Frontal cortex (tissue), 4 donors: Measurements from ENCODE around the gene UBE2M. TPM values are rescaled to one million over a fixed set of nuclear protein-coding genes. Genes with fewer than 3 reads are reported as not detected.

Source experiments
- DNase-seq, 2 donors: peaks; one replicate each; pipeline ENCODE4 v3.0.0; 2012; ENCODE audit warnings: low spot score in 2 of 2
- FAIRE-seq: peaks from 2 replicates; lab custom pipeline; 2012; peaks lifted over from hg19 to GRCh38; lab: Jason Lieb, UNC
- total RNA-seq: library from RNA; depleted of rRNA; stranded (reverse); fragments of >200 nt; gene quantifications from one replicate; pipeline ENCODE4 v1.2.3, GENCODE V29; 2014
- donor health status: control.
- donor health status: control.
- donor health status: control.

UBE2M gene
- total RNA-seq, 1 donor from 2014 or later: 64.8 TPM

DNA sequence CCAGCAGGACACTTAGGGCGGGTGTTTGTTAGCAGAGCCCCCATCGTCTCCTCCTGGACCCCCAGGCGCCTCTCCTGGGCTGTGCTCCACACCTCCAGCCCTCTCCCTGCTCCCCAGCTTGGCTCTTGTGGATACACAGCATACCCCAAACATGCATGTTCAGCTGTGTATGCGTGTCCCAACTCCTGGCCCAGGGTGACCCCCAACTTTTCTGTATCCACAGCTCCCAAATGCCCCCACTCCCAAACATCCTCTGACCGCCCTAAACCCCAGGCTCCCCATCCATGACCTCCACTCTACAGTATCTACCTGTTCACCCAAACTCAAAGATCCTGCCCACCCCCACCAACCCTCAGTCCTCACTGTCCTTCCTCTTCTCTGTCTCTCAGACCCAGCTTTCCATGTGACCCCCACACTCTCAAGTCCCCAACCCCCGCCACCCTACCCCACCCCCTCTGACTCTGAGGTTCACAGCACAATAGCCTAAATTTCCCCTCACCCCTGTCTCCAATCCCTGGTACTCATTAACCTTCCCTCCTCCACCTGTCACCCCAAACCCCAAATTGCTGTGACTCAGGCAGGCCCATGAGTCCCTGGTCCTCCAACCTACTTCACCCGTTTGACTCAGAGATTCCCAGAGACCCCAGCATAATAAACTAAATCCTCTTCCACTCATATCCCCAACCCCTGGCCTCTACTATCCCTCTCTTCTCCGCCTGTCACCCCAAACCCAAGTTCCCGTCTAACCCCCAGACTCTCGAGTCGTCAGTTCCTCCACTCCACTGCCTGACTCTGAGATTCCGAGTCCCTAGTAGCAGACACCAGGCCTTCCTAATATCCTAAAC lies 968 bp downstream of the UBE2M start:
- FAIRE-seq (no peak), DNase-seq (no peak)

- DNase-seq: no peak
- no peak for FAIRE-seq
Measured at GRCh38 chr19:58556622-58557220, 1.7 kb downstream of the UBE2M start.

GRCh38 chr19:58555920-58556621 lies 2.3 kb downstream of the UBE2M start:
- no peak for FAIRE-seq
- DNase-seq: no peak

DNA sequence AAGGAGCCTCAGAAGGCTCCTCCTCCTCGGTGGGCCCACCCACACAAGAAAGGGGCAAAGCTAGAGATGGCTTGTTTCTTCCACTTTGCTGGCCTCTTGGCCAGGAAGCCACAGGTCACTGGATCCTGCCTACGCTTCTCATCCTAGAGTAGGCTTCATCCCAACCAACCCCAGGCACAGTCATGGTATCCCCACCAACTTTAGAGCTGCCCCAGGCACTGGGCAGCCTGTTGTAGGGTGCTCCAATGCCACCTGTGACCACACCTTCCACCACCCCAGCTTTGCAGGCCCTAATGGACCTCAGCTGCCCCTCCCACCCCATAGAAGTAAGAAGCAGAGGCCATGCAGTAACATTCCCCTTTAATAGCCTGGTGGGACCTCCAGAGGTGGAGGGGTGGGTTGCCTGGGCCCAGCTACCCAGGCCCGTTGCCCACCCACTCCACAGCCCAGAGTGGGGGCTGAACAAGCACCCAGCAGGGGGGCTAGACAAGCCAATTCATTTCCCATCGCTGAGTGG lies 3.0 kb downstream of the UBE2M start:
- no peak for FAIRE-seq
- DNase-seq: no peak

DNA sequence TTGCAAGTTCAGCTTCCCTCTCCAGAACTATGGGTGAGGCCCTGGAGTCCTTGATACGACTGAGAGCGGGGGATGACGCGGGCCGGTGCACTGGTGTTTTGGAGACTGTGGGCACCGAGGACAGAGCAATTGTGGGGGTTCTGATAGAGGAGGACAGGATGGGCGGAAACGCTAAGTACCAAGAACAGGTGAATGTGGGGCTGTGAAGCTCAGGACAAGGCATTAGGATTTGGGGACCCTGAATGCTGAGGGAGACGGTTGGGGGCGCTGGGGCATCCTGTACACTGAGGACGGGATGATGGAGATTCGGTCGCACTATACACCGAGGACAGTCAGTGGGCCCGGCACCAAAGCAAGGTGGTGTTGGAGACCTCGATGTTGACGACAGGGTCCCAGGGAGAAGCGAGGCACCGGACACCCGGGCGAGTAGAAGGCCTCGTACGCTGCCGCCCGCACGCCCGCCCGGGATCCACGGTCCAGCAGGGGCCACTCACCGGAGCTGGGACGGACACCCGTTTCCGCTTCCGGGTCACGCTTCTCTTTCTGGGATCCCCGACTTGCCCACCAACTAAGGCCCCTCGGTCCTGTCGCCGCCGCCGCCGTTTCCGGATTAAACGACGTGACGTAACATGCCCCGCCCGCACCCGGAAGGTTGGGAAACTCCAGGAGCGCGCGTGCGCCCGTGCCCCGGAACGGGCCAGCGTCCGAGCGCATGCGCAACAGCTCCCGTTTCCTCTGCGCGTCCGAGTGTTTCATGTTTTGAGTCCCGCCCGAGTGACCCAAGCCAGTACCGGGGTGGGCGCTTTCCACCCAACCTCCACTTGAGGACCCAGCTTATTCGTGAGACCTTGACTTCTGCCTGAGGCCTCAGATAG lies 3.7 kb downstream of the UBE2M start, which contains the start of gene CHMP2A:
Gene CHMP2A (minus strand): TSS at position 612 of the 875 bp plus-strand sequence. CDS start 893 bp downstream, outside the sequence.
- DNase-seq (peak; percentile 94 to 99), FAIRE-seq (no peak)

DNA sequence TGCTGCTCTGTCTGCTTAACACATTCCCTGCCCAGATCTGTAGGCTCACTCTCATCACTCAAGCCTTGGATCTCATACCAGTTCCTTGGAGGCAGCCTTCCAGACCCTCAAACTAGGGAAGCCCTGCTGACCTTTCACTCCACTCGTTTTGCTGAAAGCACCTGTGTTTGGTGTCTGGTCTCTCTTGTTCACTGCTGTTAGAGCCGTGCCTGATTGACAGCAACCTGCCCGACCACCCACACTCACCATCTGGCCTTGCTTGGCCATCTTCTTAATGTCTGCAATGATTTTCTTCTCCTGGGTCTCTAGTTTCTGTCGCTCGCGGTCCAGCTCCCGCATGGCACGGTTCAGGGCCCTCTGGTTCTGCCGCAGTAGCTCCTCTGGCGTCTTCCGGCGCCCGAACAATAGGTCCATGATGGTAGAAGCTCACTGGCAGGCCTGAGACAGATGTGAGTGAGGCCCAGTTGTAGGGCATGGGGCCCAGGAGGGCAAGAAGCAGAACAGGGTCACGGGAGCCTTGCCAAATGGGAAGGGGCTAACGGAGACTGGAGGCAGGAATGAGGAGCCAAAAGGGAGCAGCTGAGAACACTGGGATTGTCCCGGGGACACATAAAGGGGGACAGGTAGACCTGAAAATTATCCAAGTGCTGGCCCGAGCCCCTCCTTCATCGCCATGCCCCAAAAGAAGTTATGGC lies 4.5 kb downstream of the UBE2M start:
- DNase-seq (no peak), FAIRE-seq (no peak)

DNA sequence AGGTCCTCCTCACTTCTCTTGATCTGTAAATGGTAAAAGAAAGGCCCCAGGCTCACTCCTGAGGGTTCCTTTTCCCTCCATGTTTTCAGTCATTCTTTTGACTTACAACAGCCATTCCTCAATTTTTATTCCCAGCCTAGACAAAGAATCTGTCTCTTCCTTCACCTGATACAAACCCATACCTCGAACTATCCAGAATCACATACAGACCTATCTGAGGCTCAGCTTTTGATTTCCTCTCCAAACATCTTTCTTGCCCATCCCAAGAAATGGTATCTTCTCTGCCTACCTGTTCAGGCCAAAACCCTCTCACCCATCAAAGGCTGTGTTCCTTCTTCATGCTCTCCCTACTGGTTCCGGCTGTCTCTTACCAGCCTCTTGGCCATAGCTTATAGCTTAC lies 5.8 kb downstream of the UBE2M start:
- DNase-seq (no peak), FAIRE-seq (no peak)

- DNase-seq: no peak
- no peak for FAIRE-seq
Measured at GRCh38 chr19:58551577-58552471, 6.6 kb downstream of the UBE2M start.

DNA sequence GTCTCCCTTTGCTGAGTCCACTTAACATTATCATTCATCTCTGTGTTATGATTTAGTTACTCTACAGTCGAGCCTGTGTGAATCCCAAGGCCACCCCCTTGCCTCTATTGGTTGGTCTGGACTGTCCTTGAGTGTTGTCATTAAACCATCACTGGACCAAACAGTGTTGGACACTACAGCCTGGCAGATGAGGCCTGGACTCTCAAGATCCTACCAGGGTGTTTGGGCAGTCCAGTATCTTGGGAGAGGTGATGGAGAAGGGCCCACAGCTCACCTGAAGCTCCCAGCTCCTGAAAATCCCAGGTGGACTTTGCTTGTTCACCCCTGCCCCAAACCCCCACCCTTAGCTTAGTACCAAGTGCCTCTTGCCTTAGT lies 7.3 kb downstream of the UBE2M start:
- no peak for FAIRE-seq
- no peak for DNase-seq

- FAIRE-seq (no peak), DNase-seq (no peak)
Measured at GRCh38 chr19:58550362-58551122, 7.9 kb downstream of the UBE2M start.

- DNase-seq (no peak), FAIRE-seq (no peak)
Measured at GRCh38 chr19:58549664-58550361, 8.6 kb downstream of the UBE2M start.

DNA sequence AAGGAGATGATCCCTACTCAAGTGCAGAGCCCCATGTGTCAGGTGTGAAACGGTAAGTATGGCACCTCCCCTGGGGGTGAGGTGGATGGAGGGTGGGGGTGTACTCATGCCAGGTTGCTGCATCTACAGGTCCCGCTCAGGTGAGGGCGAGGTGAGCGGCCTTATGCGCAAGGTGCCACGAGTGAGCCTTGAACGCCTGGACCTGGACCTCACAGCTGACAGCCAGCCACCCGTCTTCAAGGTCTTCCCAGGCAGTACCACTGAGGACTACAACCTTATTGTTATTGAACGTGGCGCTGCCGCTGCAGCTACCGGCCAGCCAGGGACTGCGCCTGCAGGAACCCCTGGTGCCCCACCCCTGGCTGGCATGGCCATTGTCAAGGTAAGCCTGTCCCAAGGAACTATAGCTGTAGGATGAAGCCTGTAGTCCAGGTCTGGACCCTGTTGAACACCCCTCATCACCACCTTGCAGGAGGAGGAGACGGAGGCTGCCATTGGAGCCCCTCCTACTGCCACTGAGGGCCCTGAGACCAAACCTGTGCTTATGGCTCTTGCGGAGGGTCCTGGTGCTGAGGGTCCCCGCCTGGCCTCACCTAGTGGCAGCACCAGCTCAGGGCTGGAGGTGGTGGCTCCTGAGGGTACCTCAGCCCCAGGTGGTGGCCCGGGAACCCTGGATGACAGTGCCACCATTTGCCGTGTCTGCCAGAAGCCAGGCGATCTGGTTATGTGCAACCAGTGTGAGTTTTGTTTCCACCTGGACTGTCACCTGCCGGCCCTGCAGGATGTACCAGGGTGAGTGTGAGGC lies 9.3 kb downstream of the UBE2M start:
- FAIRE-seq (no peak), DNase-seq (no peak)

DNA sequence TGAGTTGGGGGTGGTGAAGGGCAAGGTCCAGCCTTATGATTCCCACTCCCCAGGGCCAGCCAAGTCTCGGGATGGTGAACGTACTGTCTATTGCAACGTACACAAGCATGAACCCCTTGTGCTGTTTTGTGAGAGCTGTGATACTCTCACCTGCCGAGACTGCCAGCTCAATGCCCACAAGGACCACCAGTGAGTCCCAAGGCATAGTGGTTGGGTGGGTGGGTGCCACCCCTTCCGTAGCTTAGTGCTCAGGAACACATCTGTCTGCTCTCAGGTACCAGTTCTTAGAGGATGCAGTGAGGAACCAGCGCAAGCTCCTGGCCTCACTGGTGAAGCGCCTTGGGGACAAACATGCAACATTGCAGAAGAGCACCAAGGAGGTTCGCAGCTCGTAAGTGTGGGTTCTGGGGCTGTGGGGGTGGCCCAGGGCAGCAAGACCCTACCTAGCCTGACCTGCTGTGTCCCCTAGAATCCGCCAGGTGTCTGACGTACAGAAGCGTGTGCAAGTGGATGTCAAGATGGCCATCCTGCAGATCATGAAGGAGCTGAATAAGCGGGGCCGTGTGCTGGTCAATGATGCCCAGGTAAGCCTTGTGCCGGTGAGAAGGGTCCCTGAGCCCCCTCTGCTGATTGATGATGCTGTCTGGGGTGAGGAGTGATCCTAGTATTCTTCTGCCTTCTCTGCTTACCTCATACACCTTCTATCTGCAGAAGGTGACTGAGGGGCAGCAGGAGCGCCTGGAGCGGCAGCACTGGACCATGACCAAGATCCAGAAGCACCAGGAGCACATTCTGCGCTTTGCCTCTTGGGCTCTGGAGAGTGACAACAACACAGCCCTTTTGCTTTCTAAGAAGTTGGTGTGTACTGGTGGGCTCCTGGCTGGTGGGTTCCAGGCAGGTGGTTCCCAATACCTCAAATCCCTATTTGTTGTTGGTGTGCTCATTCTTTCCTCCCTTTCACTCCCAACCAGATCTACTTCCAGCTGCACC lies 10.8 kb downstream of the UBE2M start:
- DNase-seq: no peak

GRCh38 chr19:58546019-58546530 lies 12.3 kb downstream of the UBE2M start:
- DNase-seq (no peak), FAIRE-seq (no peak)

More for the DNA sequence above, 10.8 kb downstream of the UBE2M start:
- FAIRE-seq: no peak
